Measurements from ENCODE around the gene THSD7A. TPM values are rescaled to one million over a fixed set of nuclear protein-coding genes. Genes with fewer than 3 reads are reported as not detected.

Gene THSD7A
- total and polyA plus RNA-seq, 10 of the 15 experiments (the other 5 are each of a cell fraction or from before 2014, with no cell fraction given) = 0.03 to 0.09 (median 0.03) TPM; not detected in 7

DNA sequence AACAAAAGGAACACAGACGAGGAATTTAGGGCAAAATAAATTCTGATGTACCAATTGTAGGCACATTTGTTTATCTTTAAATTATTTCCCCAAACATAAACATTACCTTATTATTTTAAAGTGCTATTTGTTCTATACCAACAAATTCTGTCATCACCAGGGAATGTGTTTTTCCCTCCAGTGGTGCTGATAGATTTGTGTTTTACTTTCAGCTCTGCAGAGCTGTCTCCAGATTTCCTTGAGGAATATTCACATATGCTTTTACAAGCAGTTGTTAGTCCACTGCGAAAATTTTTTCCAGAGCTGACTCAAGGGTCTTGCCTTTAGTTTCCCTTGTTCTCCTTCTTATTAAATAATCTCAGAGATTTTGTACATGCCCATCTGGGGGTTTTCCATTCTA is 495.6 kb downstream of the THSD7A start:
- TF ChIP-seq, protein P1, sequence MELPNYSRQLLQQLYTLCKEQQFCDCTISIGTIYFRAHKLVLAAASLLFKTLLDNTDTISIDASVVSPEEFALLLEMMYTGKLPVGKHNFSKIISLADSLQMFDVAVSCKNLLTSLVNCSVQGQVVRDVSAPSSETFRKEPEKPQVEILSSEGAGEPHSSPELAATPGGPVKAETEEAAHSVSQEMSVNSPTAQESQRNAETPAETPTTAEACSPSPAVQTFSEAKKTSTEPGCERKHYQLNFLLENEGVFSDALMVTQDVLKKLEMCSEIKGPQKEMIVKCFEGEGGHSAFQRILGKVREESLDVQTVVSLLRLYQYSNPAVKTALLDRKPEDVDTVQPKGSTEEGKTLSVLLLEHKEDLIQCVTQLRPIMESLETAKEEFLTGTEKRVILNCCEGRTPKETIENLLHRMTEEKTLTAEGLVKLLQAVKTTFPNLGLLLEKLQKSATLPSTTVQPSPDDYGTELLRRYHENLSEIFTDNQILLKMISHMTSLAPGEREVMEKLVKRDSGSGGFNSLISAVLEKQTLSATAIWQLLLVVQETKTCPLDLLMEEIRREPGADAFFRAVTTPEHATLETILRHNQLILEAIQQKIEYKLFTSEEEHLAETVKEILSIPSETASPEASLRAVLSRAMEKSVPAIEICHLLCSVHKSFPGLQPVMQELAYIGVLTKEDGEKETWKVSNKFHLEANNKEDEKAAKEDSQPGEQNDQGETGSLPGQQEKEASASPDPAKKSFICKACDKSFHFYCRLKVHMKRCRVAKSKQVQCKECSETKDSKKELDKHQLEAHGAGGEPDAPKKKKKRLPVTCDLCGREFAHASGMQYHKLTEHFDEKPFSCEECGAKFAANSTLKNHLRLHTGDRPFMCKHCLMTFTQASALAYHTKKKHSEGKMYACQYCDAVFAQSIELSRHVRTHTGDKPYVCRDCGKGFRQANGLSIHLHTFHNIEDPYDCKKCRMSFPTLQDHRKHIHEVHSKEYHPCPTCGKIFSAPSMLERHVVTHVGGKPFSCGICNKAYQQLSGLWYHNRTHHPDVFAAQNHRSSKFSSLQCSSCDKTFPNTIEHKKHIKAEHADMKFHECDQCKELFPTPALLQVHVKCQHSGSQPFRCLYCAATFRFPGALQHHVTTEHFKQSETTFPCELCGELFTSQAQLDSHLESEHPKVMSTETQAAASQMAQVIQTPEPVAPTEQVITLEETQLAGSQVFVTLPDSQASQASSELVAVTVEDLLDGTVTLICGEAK (IDR thresholded peaks at IDR 0.05; ENCODE audit: borderline replicate concordance) = no peak
- TF ChIP-seq ZNF207 (IDR thresholded peaks at IDR 0.05; ENCODE audit: borderline replicate concordance) (no peak), TCF12 (IDR thresholded peaks at IDR 0.05; ENCODE audit: low read depth, low read length) (no peak), POLR2AphosphoS5 (IDR thresholded peaks at IDR 0.05; ENCODE audit: low read length) (no peak), CHD1 (IDR thresholded peaks at IDR 0.05; ENCODE audit: low read depth, low read length) (no peak), CREM (IDR thresholded peaks at IDR 0.05; ENCODE audit: low read depth) (no peak)
- Histone ChIP-seq H3K9me3 (replicated peaks; ENCODE audit: control insufficient read depth, insufficient read depth, low read length) (no peaks in the 10 kb centered on the region), H3K4me2 (ENCODE audit: control insufficient read depth, insufficient read depth) (no peak overlapping the region), H4K20me1 (ENCODE audit: control insufficient read depth, insufficient read depth) (no peaks in the 10 kb centered on the region), H3K27me3 (replicated peaks in 1 of 2; ENCODE audit: control insufficient read depth in 2 of 2, insufficient read depth in 2 of 2, low read length in 1 of 2) (no peaks in the 10 kb centered on the region; a peak in 1 of 4 replicates), H3K4me3 (no peak overlapping the region), H3K27ac (ENCODE audit: control insufficient read depth, insufficient read depth) (no peak overlapping the region), H3K9ac (ENCODE audit: control insufficient read depth, insufficient read depth, low read length) (no peak overlapping the region), H3K4me1 (ENCODE audit: control insufficient read depth, insufficient read depth, low read length) (peaks cover 9% of the 10 kb centered on the region), H2AFZ (ENCODE audit: control insufficient read depth, low read depth, low read length) (no peak overlapping the region), H3K36me3 (ENCODE audit: control insufficient read depth in 2 of 2, insufficient read depth in 2 of 2, low read length in 1 of 2) (no peaks in the 10 kb centered on the region), H3K79me2 (ENCODE audit: control insufficient read depth, insufficient read depth, low read length) (no peaks in the 10 kb centered on the region)
- WGBS (ENCODE audit: insufficient coverage, insufficient replicate concordance, low lambda C conversion rate, missing lambda C conversion rate) = 32% methylated on average over 2 of the region's 2 CpGs
- POLR2A ChIA-PET = no interaction called here
- intact Hi-C loops (cut with micrococcal nuclease; ENCODE audit: unreplicated experiment) = no loop called here
- DNase-seq (ENCODE audit: low read depth, low spot score) (no peak), FAIRE-seq (no peak), ATAC-seq (no peak)
- RAD21 ChIA-PET (ENCODE audit: unreplicated experiment) = no interaction called here
- CTCF ChIA-PET = no interaction called here
- SMC1A ChIA-PET (ENCODE audit: uncharacterized antibody, unreplicated experiment) = no interaction called here
- in situ Hi-C loops (cut with MboI) = loop anchor here (25.0 kb wide), 1 partner anchor 399 kb away; a partner anchor contains a TSS
- no TSS peak for BruUV-seq (replicated peaks)
